Right kidney (tissue), 1 donor: Measurements from ENCODE around the gene PLEKHB2.
A peak's percentile ranks its signal among the peaks of the same experiment; 100 is the strongest.
"Not testable (repeated sequence)": the region's sequence is repeated elsewhere in the genome, so short reads cannot be mapped to it uniquely, and the experiment has no call there.

ENCODE experiments used
- DNase-seq: peaks from one replicate; pipeline ENCODE4 v3.0.0-alpha.2; 2016

PLEKHB2 gene

GRCh38 chr2:131142849-131143248 is 37.7 kb downstream of the PLEKHB2 start:
- DNase-seq: no peak

GRCh38 chr2:131143803-131144202 is 38.7 kb downstream of the PLEKHB2 start:
- DNase-seq: no peak

- no peak for DNase-seq
Observed at GRCh38 chr2:131145040-131145439, 39.9 kb downstream of the PLEKHB2 start.

- DNase-seq: no peak
Observed at GRCh38 chr2:131146231-131146630, 41.1 kb downstream of the PLEKHB2 start.

- DNase-seq: no peak
Observed at GRCh38 chr2:131146749-131147148, 41.6 kb downstream of the PLEKHB2 start.

GRCh38 chr2:131148426-131148825 is 43.3 kb downstream of the PLEKHB2 start:
- DNase-seq: no peak

- DNase-seq: not testable (repeated sequence)
Observed at GRCh38 chr2:131150109-131150508, 45.0 kb downstream of the PLEKHB2 start.

GRCh38 chr2:131151398-131151797 is 46.3 kb downstream of the PLEKHB2 start:
- no peak for DNase-seq

- no peak for DNase-seq
Observed at GRCh38 chr2:131152074-131152473, 46.9 kb downstream of the PLEKHB2 start.

GRCh38 chr2:131153529-131153928 is 48.4 kb downstream of the PLEKHB2 start:
- DNase-seq: no peak

- DNase-seq: peak; percentile 68
Observed at GRCh38 chr2:131154071-131154531, 49.0 kb downstream of the PLEKHB2 start.

GRCh38 chr2:131154647-131155046 is 49.5 kb downstream of the PLEKHB2 start:
- no peak for DNase-seq

- DNase-seq: no peak
Observed at GRCh38 chr2:131155208-131155855, 50.2 kb downstream of the PLEKHB2 start.

GRCh38 chr2:131156452-131157149 is 51.5 kb downstream of the PLEKHB2 start:
- DNase-seq: no peak

GRCh38 chr2:131165562-131165961 is 60.4 kb downstream of the PLEKHB2 start:
- DNase-seq: not testable (repeated sequence)

- DNase-seq: no peak
Observed at GRCh38 chr2:131168538-131168937, 63.4 kb downstream of the PLEKHB2 start.

GRCh38 chr2:131178050-131178449 is 72.9 kb downstream of the PLEKHB2 start:
- not testable (repeated sequence) for DNase-seq

GRCh38 chr2:131178721-131179418 is 73.7 kb downstream of the PLEKHB2 start:
- not testable (repeated sequence) for DNase-seq

- not testable (repeated sequence) for DNase-seq
Observed at GRCh38 chr2:131181451-131181850, 76.3 kb downstream of the PLEKHB2 start.

GRCh38 chr2:131193421-131193820 is 88.3 kb downstream of the PLEKHB2 start:
- not testable (repeated sequence) for DNase-seq

GRCh38 chr2:131196186-131196585 is 91.0 kb downstream of the PLEKHB2 start:
- DNase-seq: not testable (repeated sequence)
